GM21515 (cell line): ENCODE measurements around the gene ATRIP.
"Not testable (repeated sequence)": the region's sequence is repeated elsewhere in the genome, so short reads cannot be mapped to it uniquely, and the experiment has no call there.

ENCODE experiments used
- ATAC-seq: cut with Tn5 transposase; IDR thresholded peaks from one replicate; pipeline ENCODE4 v1.9.1; 2021; ENCODE audit not compliant: unreplicated experiment

The ATRIP gene

GRCh38 chr3:48446425-48447193, at the start of gene ATRIP:
TSS of gene ATRIP (plus strand) at chr3:48446737. CDS start at chr3:48446846, 109 bp downstream.
- ATAC-seq: peak; percentile 88

- no peak for ATAC-seq
Measured at GRCh38 chr3:48397767-48398681, 48.5 kb upstream of the ATRIP start.

GRCh38 chr3:48398701-48399386, 47.7 kb upstream of the ATRIP start:
- no peak for ATAC-seq

GRCh38 chr3:48399387-48400172, 47.0 kb upstream of the ATRIP start:
- ATAC-seq: no peak

GRCh38 chr3:48400824-48401433, 45.6 kb upstream of the ATRIP start:
- no peak for ATAC-seq

- ATAC-seq: not testable (repeated sequence)
Measured at GRCh38 chr3:48401434-48401901, 45.1 kb upstream of the ATRIP start.

GRCh38 chr3:48402281-48402732, 44.2 kb upstream of the ATRIP start:
- no peak for ATAC-seq

- no peak for ATAC-seq
Measured at GRCh38 chr3:48402907-48403306, 43.6 kb upstream of the ATRIP start.

GRCh38 chr3:48403533-48404439, 42.8 kb upstream of the ATRIP start:
- ATAC-seq: no peak

GRCh38 chr3:48404440-48405342, 41.8 kb upstream of the ATRIP start:
- ATAC-seq: no peak

- no peak for ATAC-seq
Measured at GRCh38 chr3:48405343-48405881, 41.1 kb upstream of the ATRIP start.

- no peak for ATAC-seq
Measured at GRCh38 chr3:48405971-48406370, 40.6 kb upstream of the ATRIP start.

- ATAC-seq: no peak
Measured at GRCh38 chr3:48406443-48407431, 39.8 kb upstream of the ATRIP start.

GRCh38 chr3:48407542-48408099, 38.9 kb upstream of the ATRIP start:
- ATAC-seq: no peak

- ATAC-seq: no peak
Measured at GRCh38 chr3:48408823-48409281, 37.7 kb upstream of the ATRIP start.
